ENCODE results near the gene RGS18. TPM values are rescaled to one million over a fixed set of nuclear protein-coding genes. Genes with fewer than 3 reads are reported as not detected.

Gene RGS18
- total and polyA plus RNA-seq, 8 donors: 3.2 to 18.0 (median 4.0) TPM

- H3K9me3 ChIP-seq: no peaks in the 10 kb centered on the region
- no peaks in the 10 kb centered on the region for H3K4me1 ChIP-seq
- peak in 1 of 4 donors; percentile 16 for DNase-seq
- TF ChIP-seq CTCF (IDR thresholded peaks at IDR 0.05): no peak
- no peak for ATAC-seq
- intact Hi-C loops (cut with DNase I): no loop called here
- H3K36me3 ChIP-seq: peaks cover 0 to 14% of the 10 kb centered on the region in 2 donors
- H3K4me3 ChIP-seq: no peak overlapping the region
- H3K27me3 ChIP-seq: no peaks in the 10 kb centered on the region
- no peak overlapping the region for H3K27ac ChIP-seq
These were observed 27.9 kb downstream of the RGS18 start for GRCh38 chr1:192186197-192186596.

DNA sequence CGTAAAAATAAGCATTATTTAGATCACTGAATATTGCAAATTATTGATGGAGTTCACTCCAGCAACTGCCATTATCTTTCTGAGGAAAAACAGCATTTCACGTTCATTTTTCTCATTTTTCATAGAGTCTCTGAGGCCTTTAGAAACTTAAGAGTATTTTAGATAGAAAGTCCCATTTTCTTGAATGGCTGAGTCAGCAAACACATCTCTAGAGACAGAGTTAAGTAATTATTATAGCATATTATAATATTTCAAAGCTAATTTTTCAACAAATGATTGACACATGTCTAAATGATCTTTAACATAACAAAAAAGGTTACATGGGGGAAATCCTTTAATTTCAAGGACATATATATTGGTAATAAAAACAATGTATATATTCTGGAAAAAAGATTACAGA, 31.8 kb downstream of the RGS18 start:
- no peaks in the 10 kb centered on the region for H3K4me1 ChIP-seq
- H3K9me3 ChIP-seq: no peaks in the 10 kb centered on the region
- no peak overlapping the region for H3K4me3 ChIP-seq
- no peak overlapping the region for H3K27ac ChIP-seq
- intact Hi-C loops (cut with DNase I): no loop called here
- DNase-seq: no peak
- TF ChIP-seq CTCF (IDR thresholded peaks at IDR 0.05): no peak
- no peak for ATAC-seq
- peaks cover 0 to 5% of the 10 kb centered on the region in 2 donors for H3K36me3 ChIP-seq
- no peaks in the 10 kb centered on the region for H3K27me3 ChIP-seq

- Histone ChIP-seq H3K9me3 (peaks cover 0 to 21% of the 10 kb centered on the region in 2 donors), H3K27me3 (no peaks in the 10 kb centered on the region), H3K36me3 (no peaks in the 10 kb centered on the region), H3K27ac (no peak overlapping the region), H3K4me3 (no peak overlapping the region), H3K4me1 (no peaks in the 10 kb centered on the region)
- TF ChIP-seq CTCF (IDR thresholded peaks at IDR 0.05): no peak
- DNase-seq: no peak
- ATAC-seq: no peak
- intact Hi-C loops (cut with DNase I): no loop called here
These were observed 43.0 kb downstream of the RGS18 start for GRCh38 chr1:192201303-192201702.

- Histone ChIP-seq H3K9me3 (peaks cover 0 to 2% of the 10 kb centered on the region in 2 donors), H3K27me3 (no peaks in the 10 kb centered on the region), H3K4me1 (no peaks in the 10 kb centered on the region), H3K36me3 (no peaks in the 10 kb centered on the region), H3K4me3 (no peak overlapping the region), H3K27ac (no peak overlapping the region)
- no peak for ATAC-seq
- intact Hi-C loops (cut with DNase I): no loop called here
- no peak for TF ChIP-seq CTCF (IDR thresholded peaks at IDR 0.05)
- DNase-seq: no peak
These were observed 66.1 kb downstream of the RGS18 start for GRCh38 chr1:192224396-192224795.

DNA sequence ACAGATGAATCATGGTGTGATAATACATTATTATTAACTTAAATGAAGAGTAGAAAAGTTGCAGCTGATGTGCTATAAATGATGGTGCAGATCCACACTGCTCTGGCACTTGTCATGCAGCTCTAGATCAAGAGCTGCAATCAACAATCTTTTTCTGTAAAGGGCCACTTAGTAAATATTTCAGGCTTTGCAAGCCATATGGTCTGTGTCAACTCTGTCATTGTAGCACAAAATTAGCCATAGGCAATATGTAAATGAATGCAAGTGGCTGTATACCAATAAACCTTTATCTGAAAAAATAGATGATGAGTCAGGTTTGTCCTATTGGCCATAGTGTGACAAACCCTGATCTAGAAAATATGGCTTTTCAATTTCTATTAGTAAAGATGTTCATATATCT, 66.6 kb downstream of the RGS18 start:
- H3K4me3 ChIP-seq: no peak overlapping the region
- TF ChIP-seq CTCF (IDR thresholded peaks at IDR 0.05): no peak
- H3K9me3 ChIP-seq: peaks cover 0 to 2% of the 10 kb centered on the region in 2 donors
- no peak for DNase-seq
- intact Hi-C loops (cut with DNase I): no loop called here
- no peak for ATAC-seq
- H3K27ac ChIP-seq: no peak overlapping the region
- no peaks in the 10 kb centered on the region for H3K4me1 ChIP-seq
- H3K36me3 ChIP-seq: no peaks in the 10 kb centered on the region
- H3K27me3 ChIP-seq: no peaks in the 10 kb centered on the region
